ENCODE results near the gene NUB1.

GRCh38 chr7:151306374-151306773 is 35.2 kb upstream of the NUB1 start:
- TF ChIP-seq CTCF (IDR thresholded peaks at IDR 0.05) (no peak), EZH2 (IDR thresholded peaks at IDR 0.05) (no peak), EZH2phosphoT487 (IDR thresholded peaks at IDR 0.05) (no peak)
